ENCODE data around the gene INO80B.

- TF ChIP-seq POLR2A (IDR thresholded peaks at IDR 0.05) (no peak), CTCF (IDR thresholded peaks at IDR 0.05) (peak in 2 of 3 experiments; percentile 11 to 32), POLR2AphosphoS5 (IDR thresholded peaks at IDR 0.05; ENCODE audit: insufficient read depth in 1 of 2, low read depth in 1 of 2) (peak in 1 of 2 donors; percentile 68)
These were observed 39.8 kb upstream of the INO80B start for GRCh38 chr2:74414881-74415761.

Measured in vagina (tissue), 2 donors.